CD4-positive, alpha-beta memory T cell (primary cell): ENCODE results near the gene PODNL1. TPM values are rescaled to one million over a fixed set of nuclear protein-coding genes. Genes with fewer than 3 reads are reported as not detected.

Source experiments
- CTCF ChIA-PET: fragments of 350-600 bp; sonication (Branson Sonifier 250); formaldehyde crosslinking; loops from one replicate; lab custom pipeline; 2021; ENCODE audit warnings: inconsistent platforms; ENCODE audit not compliant: partially characterized antibody; lab: Charles Lee
- POLR2A ChIA-PET: fragments of 350-600 bp; sonication (Branson Sonifier 250); formaldehyde crosslinking; loops from one replicate; lab custom pipeline; 2021; ENCODE audit not compliant: partially characterized antibody; lab: Charles Lee
- DNase-seq, 5 donors: peaks; one replicate each; pipeline versions ENCODE4 v3.0.0 to v3.0.0-alpha.2; 2020 to 2022; ENCODE audit warnings: mixed read lengths in 1 of 5
- H3K27ac ChIP-seq: one replicate; pipeline ENCODE4 v1.7.0; 2013; ENCODE audit warnings: low read depth, low read length
- H3K27me3 ChIP-seq: 2 replicates; pipeline ENCODE4 v1.7.0; 2013; ENCODE audit warnings: mild to moderate bottlenecking, low read length, moderate library complexity; ENCODE audit not compliant: insufficient read depth
- H3K36me3 ChIP-seq: 2 replicates; pipeline ENCODE4 v1.7.0; 2013; ENCODE audit warnings: mild to moderate bottlenecking, low read length, moderate library complexity; ENCODE audit not compliant: insufficient read depth
- H3K4me1 ChIP-seq: 2 replicates; pipeline ENCODE4 v1.7.0; 2013; ENCODE audit warnings: mild to moderate bottlenecking, low read length, moderate library complexity; ENCODE audit not compliant: insufficient read depth
- H3K4me3 ChIP-seq, 2 donors: one replicate each; pipeline ENCODE4 v1.7.0; 2013; ENCODE audit warnings: low read length in 2 of 2, mild to moderate bottlenecking in 1 of 2
- H3K9me3 ChIP-seq, 2 donors: one replicate each; pipeline ENCODE4 v1.7.0; 2013; ENCODE audit warnings: low read length in 2 of 2, control low read depth in 1 of 2; ENCODE audit not compliant: control insufficient read depth in 1 of 2
- H3K27ac Mint-ChIP-seq, 7 donors: one replicate each; pipeline ENCODE4 v1.8.0; 2020 to 2021; ENCODE audit warnings: mixed read lengths in 7 of 7, mild to moderate bottlenecking in 6 of 7, inconsistent platforms in 3 of 7, moderate library complexity in 3 of 7
- H3K27me3 Mint-ChIP-seq, 2 donors: one replicate each; pipeline ENCODE4 v1.8.0; 2020 to 2021; ENCODE audit warnings: mixed read lengths in 2 of 2
- H3K36me3 Mint-ChIP-seq, 2 donors: one replicate each; pipeline ENCODE4 v1.8.0; 2020 to 2021; ENCODE audit warnings: mixed read lengths in 2 of 2, inconsistent platforms in 1 of 2, mild to moderate bottlenecking in 1 of 2
- H3K4me1 Mint-ChIP-seq, 4 donors: one replicate each; pipeline ENCODE4 v1.8.0; 2020 to 2021; ENCODE audit warnings: mixed read lengths in 4 of 4, mild to moderate bottlenecking in 1 of 4
- H3K4me3 Mint-ChIP-seq, 8 donors: one replicate each; pipeline ENCODE4 v1.8.0; 2020 to 2021; ENCODE audit warnings: mixed read lengths in 8 of 8, mild to moderate bottlenecking in 7 of 8, moderate library complexity in 6 of 8, inconsistent platforms in 3 of 8
- H3K9me3 Mint-ChIP-seq, 8 donors: one replicate each; pipeline ENCODE4 v1.8.0; 2020 to 2021; ENCODE audit warnings: mixed read lengths in 8 of 8, mild to moderate bottlenecking in 5 of 8, inconsistent platforms in 3 of 8, moderate library complexity in 1 of 8
- intact Hi-C: fragments of 100-400 bp; cut with micrococcal nuclease; formaldehyde crosslinking; loops from one replicate; pipeline ENCODE4 v1.15.1; 2023
- polyA plus RNA-seq, 2 donors: library from polyadenylated mRNA; unstranded; fragments of 300-500 nt; fragmentation: Illumina TruSeq; gene quantifications; one replicate each; pipeline ENCODE4 v1.2.3, GENCODE V29; 2021
- total RNA-seq, 2 experiments: library from RNA; stranded (reverse); gene quantifications; one replicate each; pipeline ENCODE4 v1.2.3, GENCODE V29; 2021

The PODNL1 gene
- total and polyA plus RNA-seq, 4 experiments from 2014 or later, result not detected

GRCh38 chr19:13958043-13958442 lies 19.8 kb upstream of the PODNL1 start:
- Histone ChIP-seq H3K4me3 (no peak overlapping the region), H3K36me3 (peaks cover 51% of the 10 kb centered on the region), H3K9me3 (no peaks in the 10 kb centered on the region), H3K27me3 (no peaks in the 10 kb centered on the region), H3K27ac (no peak overlapping the region), H3K4me1 (peaks cover 15% of the 10 kb centered on the region)
- H3K27ac Mint-ChIP-seq, result peak overlapping the region in 1 of 7 donors; percentile 31
- H3K27me3 Mint-ChIP-seq, result no peaks in the 10 kb centered on the region
- no peak for DNase-seq
- H3K4me1 Mint-ChIP-seq, result peaks cover 6 to 17% (median 8%) of the 10 kb centered on the region in 4 donors
- H3K9me3 Mint-ChIP-seq, result no peaks in the 10 kb centered on the region
- H3K4me3 Mint-ChIP-seq, result no peak overlapping the region
- intact Hi-C loops, result loop anchor here (10.0 kb wide), 1 partner anchor 117 kb away; the partner anchor contains the start of gene MISP3
- H3K36me3 Mint-ChIP-seq, result peaks cover 12 to 56% of the 10 kb centered on the region in 2 donors
- CTCF ChIA-PET, result no interaction called here
- POLR2A ChIA-PET, result interaction anchor here (0.5 to 1.3 kb wide), 3 partner anchors 32 to 74 kb away, joined by 3 to 7 read pairs (median 3); partner anchors contain the start of genes IL27RA and RFX1

DNA sequence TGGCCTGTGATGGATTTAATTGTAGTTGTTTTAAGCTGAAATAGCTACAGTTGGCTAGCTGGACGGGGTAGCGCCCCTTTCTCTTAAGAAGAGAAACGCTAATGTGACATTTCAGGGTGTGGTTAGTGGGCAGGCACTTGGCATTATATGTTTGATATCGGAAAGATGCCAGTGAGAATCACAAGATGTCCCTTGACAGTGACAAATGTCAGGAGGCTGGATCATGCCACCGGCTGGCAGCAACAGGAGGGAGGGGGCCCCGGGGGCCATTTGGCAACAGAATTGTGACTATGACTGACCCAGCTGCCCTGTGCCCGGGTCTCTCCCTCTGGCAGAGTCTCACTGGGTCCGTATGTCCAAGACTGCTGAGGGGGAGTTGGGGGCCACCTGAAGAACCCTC lies 18.8 kb upstream of the PODNL1 start:
- intact Hi-C loops, result loop anchor here (10.0 kb wide), 1 partner anchor 118 kb away; the partner anchor contains the start of gene MISP3
- DNase-seq, result no peak
- H3K36me3 Mint-ChIP-seq, result peaks cover 12 to 62% of the 10 kb centered on the region in 2 donors

GRCh38 chr19:13956365-13956744 lies 18.1 kb upstream of the PODNL1 start:
- no peak overlapping the region for H3K27ac ChIP-seq
- peaks cover 22% of the 10 kb centered on the region for H3K4me1 ChIP-seq
- peak overlapping the region in 1 of 7 donors; percentile 67 for H3K27ac Mint-ChIP-seq
- peaks cover 12 to 28% (median 17%) of the 10 kb centered on the region in 4 donors for H3K4me1 Mint-ChIP-seq
- no peaks in the 10 kb centered on the region for H3K27me3 ChIP-seq
- no peak for DNase-seq
- no peaks in the 10 kb centered on the region for H3K9me3 Mint-ChIP-seq
- H3K4me3 ChIP-seq, result no peak overlapping the region
- H3K36me3 Mint-ChIP-seq, result peaks cover 8 to 60% of the 10 kb centered on the region in 2 donors
- no peaks in the 10 kb centered on the region for H3K27me3 Mint-ChIP-seq
- POLR2A ChIA-PET, result interaction anchor here (7.2 kb wide), 1 partner anchor 48 kb away, joined by 119 read pairs; the partner anchor contains the start of gene RFX1
- CTCF ChIA-PET, result interaction anchor here (1.1 kb wide), 1 partner anchor 45 kb away, joined by 5 read pairs; no protein-coding TSS in a partner anchor
- no peak overlapping the region for H3K4me3 Mint-ChIP-seq
- H3K9me3 ChIP-seq, result no peaks in the 10 kb centered on the region
- intact Hi-C loops, result loop anchor here (10.0 kb wide), 1 partner anchor 118 kb away; the partner anchor contains the start of gene MISP3
- H3K36me3 ChIP-seq, result peaks cover 51% of the 10 kb centered on the region

More for the DNA sequence above, 18.8 kb upstream of the PODNL1 start:
- Histone ChIP-seq H3K36me3 (peaks cover 51% of the 10 kb centered on the region), H3K27me3 (no peaks in the 10 kb centered on the region), H3K9me3 (no peaks in the 10 kb centered on the region), H3K4me3 (no peak overlapping the region), H3K27ac (no peak overlapping the region), H3K4me1 (peaks cover 16% of the 10 kb centered on the region)
- Mint-ChIP-seq H3K4me3 (no peak overlapping the region), H3K9me3 (no peaks in the 10 kb centered on the region), H3K4me1 (peaks cover 8 to 21% (median 12%) of the 10 kb centered on the region in 4 donors), H3K27me3 (no peaks in the 10 kb centered on the region), H3K27ac (peak overlapping the region in 3 of 7 donors; percentile 44 to 78 (median 73))
- POLR2A ChIA-PET, result interaction anchor here (7.2 kb wide), 1 partner anchor 48 kb away, joined by 119 read pairs; the partner anchor contains the start of gene RFX1
- CTCF ChIA-PET, result interaction anchor here (1.1 kb wide), 1 partner anchor 46 kb away, joined by 5 read pairs; no protein-coding TSS in a partner anchor

DNA sequence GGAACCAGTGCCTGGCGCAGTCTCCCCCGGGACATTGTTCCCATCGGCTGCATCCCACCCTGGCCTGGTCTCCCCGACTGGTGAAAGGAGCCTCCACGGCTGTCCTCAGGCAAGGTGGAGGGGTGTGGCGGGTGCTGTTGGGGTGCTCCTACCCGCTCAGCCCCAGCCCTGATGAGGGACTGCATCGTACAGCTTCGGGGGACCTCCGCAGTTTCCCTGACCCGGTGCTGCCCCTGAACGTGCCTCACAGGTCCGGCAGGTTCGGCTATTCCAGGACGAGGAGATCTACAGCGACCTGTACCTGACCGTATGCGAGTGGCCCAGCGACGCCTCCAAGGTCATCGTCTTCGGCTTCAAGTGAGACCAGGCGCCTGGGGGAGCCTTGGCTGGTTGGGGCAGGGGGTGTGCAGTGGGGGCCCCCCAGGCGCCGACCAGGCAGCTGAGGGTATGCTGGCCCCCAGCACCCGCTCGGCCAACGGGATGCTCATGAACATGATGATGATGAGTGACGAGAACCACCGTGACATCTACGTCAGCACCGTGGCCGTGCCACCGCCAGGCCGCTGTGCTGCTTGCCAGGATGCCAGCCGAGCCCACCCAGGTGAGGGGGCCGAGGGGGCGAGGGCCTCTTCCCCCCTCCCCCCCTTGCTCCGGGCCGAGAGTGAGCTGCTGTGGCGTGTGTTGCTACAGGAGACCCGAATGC lies 17.6 kb upstream of the PODNL1 start:
- Mint-ChIP-seq H3K9me3 (no peaks in the 10 kb centered on the region), H3K4me3 (no peak overlapping the region), H3K27me3 (no peaks in the 10 kb centered on the region), H3K36me3 (peaks cover 7 to 59% of the 10 kb centered on the region in 2 donors), H3K4me1 (peaks cover 12 to 28% (median 17%) of the 10 kb centered on the region in 4 donors), H3K27ac (peak overlapping the region in 1 of 7 donors; percentile 67)
- intact Hi-C loops, result loop anchor here (10.0 kb wide), 1 partner anchor 119 kb away; the partner anchor contains the start of gene MISP3
- Histone ChIP-seq H3K9me3 (no peaks in the 10 kb centered on the region), H3K27ac (no peak overlapping the region), H3K36me3 (peaks cover 48% of the 10 kb centered on the region), H3K4me3 (no peak overlapping the region), H3K27me3 (no peaks in the 10 kb centered on the region), H3K4me1 (peaks cover 22% of the 10 kb centered on the region)
- DNase-seq, result no peak
- ChIA-PET POLR2A (interaction anchor here (1.2 to 7.2 kb wide), 3 partner anchors 29 to 76 kb away, joined by 6 to 119 read pairs (median 7); partner anchors contain the start of genes IL27RA and RFX1), CTCF (interaction anchor here (1.1 to 1.6 kb wide), 2 partner anchors 45 to 103 kb away, joined by 5 read pairs; no protein-coding TSS in a partner anchor)

DNA sequence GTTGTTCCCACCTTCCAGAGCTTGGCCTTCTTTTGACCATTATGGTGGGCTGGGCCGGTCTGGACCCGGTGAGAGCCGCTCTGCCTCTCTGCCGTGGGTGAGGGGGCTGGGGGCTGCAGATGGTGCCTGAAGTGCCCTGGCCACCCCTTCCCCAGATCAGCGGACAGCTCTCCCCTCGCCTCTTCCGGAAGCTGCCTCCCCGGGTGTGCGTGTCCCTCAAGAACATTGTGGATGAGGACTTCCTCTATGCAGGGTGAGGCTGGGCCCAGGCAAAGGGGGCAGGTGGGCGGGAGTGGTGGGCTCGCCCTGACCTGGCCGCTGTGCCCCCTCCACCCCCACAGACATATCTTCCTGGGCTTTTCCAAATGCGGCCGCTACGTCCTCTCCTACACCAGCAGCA lies 16.0 kb upstream of the PODNL1 start:
- Mint-ChIP-seq H3K9me3 (no peaks in the 10 kb centered on the region), H3K4me3 (peak overlapping the region; percentile 27 to 95 (median 87)), H3K27me3 (no peaks in the 10 kb centered on the region), H3K4me1 (peaks cover 12 to 28% (median 18%) of the 10 kb centered on the region in 4 donors), H3K27ac (peak overlapping the region in 3 of 7 donors; percentile 62 to 81 (median 76)), H3K36me3 (peaks cover 7 to 51% of the 10 kb centered on the region in 2 donors)
- Histone ChIP-seq H3K36me3 (peaks cover 42% of the 10 kb centered on the region), H3K27me3 (no peaks in the 10 kb centered on the region), H3K9me3 (no peaks in the 10 kb centered on the region), H3K4me3 (no peak overlapping the region), H3K27ac (peak overlapping the region; percentile 80), H3K4me1 (peaks cover 22% of the 10 kb centered on the region)
- ChIA-PET CTCF (interaction anchor here (1.2 to 3.7 kb wide), 5 partner anchors 74 to 105 kb away, joined by 3 to 24 read pairs (median 5); partner anchors contain the start of gene IL27RA), POLR2A (interaction anchor here (1.4 to 7.2 kb wide), 4 partner anchors 31 to 77 kb away, joined by 6 to 119 read pairs (median 34); partner anchors contain the start of genes IL27RA and RFX1)
- DNase-seq, result no peak
- intact Hi-C loops, result loop anchor here (5.0 to 10.0 kb wide), 2 partner anchors 47 to 121 kb away; partner anchors contain the start of genes BRME1, CC2D1A and MISP3

DNA sequence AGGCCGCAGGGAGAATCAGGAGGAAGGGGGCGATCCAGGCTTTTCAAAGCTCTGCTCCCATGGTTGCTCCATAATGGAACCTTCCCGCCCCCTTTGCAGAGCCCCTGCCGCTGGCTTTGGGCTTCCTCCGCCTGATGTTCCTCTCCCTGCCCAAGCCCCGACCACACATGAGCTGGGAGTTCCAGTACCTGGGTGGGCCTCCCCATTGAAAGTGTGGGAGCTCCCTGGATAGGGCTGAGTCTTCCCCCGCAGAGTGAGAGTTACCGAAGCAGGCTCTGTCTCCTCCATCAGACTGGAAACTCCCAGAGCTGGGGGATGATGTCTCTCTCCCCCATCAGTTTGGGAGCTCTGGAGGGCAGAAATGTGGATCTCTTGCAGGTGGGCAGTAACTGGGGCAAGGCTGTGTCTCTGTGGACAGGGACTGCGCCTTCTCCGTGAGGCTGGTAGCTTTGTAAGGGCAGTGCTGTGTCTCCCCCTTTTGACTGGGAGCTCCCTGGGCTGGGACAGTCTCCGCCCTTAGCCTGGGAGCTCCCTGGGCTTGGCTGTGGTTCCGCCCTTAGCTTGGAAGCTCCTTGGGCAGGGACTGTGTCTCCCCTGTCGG lies 14.8 kb upstream of the PODNL1 start:
- Histone ChIP-seq H3K27me3 (no peaks in the 10 kb centered on the region), H3K36me3 (peaks cover 34% of the 10 kb centered on the region), H3K4me1 (peaks cover 22% of the 10 kb centered on the region), H3K9me3 (no peaks in the 10 kb centered on the region), H3K4me3 (peak overlapping the region; percentile 43 to 71), H3K27ac (peak overlapping the region; percentile 80)
- peak overlapping the region; percentile 84 to 95 (median 88) for H3K4me3 Mint-ChIP-seq
- peaks cover 12 to 28% (median 17%) of the 10 kb centered on the region in 4 donors for H3K4me1 Mint-ChIP-seq
- ChIA-PET POLR2A (interaction anchor here (0.6 to 7.2 kb wide), 23 partner anchors 9 to 569 kb away, joined by 3 to 119 read pairs (median 5); partner anchors contain the start of genes ASF1B, IL27RA, RFX1 and RLN3), CTCF (interaction anchor here (0.9 to 3.7 kb wide), 9 partner anchors 51 to 122 kb away, joined by 3 to 24 read pairs (median 4); partner anchors contain the start of genes IL27RA and MISP3)
- H3K27ac Mint-ChIP-seq, result peak overlapping the region; percentile 56 to 89 (median 84)
- H3K9me3 Mint-ChIP-seq, result no peaks in the 10 kb centered on the region
- intact Hi-C loops, result loop anchor here (1.0 to 10.0 kb wide), 7 partner anchors 33 to 138 kb away; partner anchors contain the start of genes BRME1, CC2D1A, MISP3 and RFX1
- H3K36me3 Mint-ChIP-seq, result peaks cover 0 to 39% of the 10 kb centered on the region in 2 donors
- H3K27me3 Mint-ChIP-seq, result no peaks in the 10 kb centered on the region
- peak in 1 of 5 donors; percentile 48 for DNase-seq
